DND-41 (cell line): Measurements from ENCODE around the gene PNMA3.

ENCODE experiments used
- ATAC-seq: fragments of 200-7000 bp; cut with Tn5 transposase; 3 replicates; pipeline ENCODE4 v1.9.1; 2021; ENCODE audit warnings: low read depth; ENCODE audit not compliant: insufficient read depth
- DNase-seq: peaks from one replicate; pipeline ENCODE4 v3.0.0-alpha.2; 2020
- H2AFZ ChIP-seq: 2 replicates; pipeline ENCODE4 v1.6.0; 2012; ENCODE audit warnings: low read depth, low read length
- H3K27ac ChIP-seq: 2 replicates; pipeline ENCODE4 v1.5.1; 2012; ENCODE audit warnings: low read length, inconsistent platforms
- H3K27me3 ChIP-seq: fragments of 200-600 bp; sonication (generic); 2 replicates; pipeline ENCODE4 v1.6.0; 2012; ENCODE audit warnings: low read length, mild to moderate bottlenecking, inconsistent platforms; ENCODE audit not compliant: insufficient read depth, poor library complexity
- H3K36me3 ChIP-seq: 2 replicates; pipeline ENCODE4 v1.5.1; 2012; ENCODE audit warnings: low read length, inconsistent platforms; ENCODE audit not compliant: insufficient read depth
- H3K4me1 ChIP-seq: 2 replicates; pipeline ENCODE4 v1.5.1; 2012; ENCODE audit warnings: mild to moderate bottlenecking, low read length; ENCODE audit not compliant: insufficient read depth
- H3K4me2 ChIP-seq: 2 replicates; pipeline ENCODE4 v1.6.0; 2012; ENCODE audit warnings: mild to moderate bottlenecking, moderate library complexity, low read length, inconsistent platforms; ENCODE audit not compliant: insufficient read depth
- H3K4me3 ChIP-seq, 2 experiments: fragments of 200-600 bp in 1 of 2; shearing (Covaris generic) in 1 of 2; 2 replicates each; pipeline ENCODE4 v1.5.1; 2012 to 2016; ENCODE audit warnings: inconsistent platforms in 2 of 2, low read length in 2 of 2, mild to moderate bottlenecking in 2 of 2, low read depth in 1 of 2, moderate library complexity in 1 of 2
- H3K79me2 ChIP-seq: 2 replicates; pipeline ENCODE4 v1.6.0; 2012; ENCODE audit warnings: low read length, inconsistent platforms; ENCODE audit not compliant: insufficient read depth
- H3K9ac ChIP-seq: 2 replicates; pipeline ENCODE4 v1.6.0; 2012; ENCODE audit warnings: low read depth, mild to moderate bottlenecking, inconsistent platforms, low read length, moderate library complexity
- H3K9me3 ChIP-seq: 2 replicates; pipeline ENCODE4 v1.5.1; 2012; ENCODE audit warnings: low read length, moderate library complexity, mild to moderate bottlenecking, inconsistent platforms; ENCODE audit not compliant: insufficient read depth, severe bottlenecking
- H4K20me1 ChIP-seq: 2 replicates; pipeline ENCODE4 v1.6.0; 2012; ENCODE audit warnings: low read length; ENCODE audit not compliant: insufficient read depth
- CTCF ChIP-seq: IDR thresholded peaks from 2 replicates; pipeline ENCODE4 v1.5.1; 2012; ENCODE audit warnings: borderline replicate concordance, low read length, moderate library complexity, mild to moderate bottlenecking; ENCODE audit not compliant: poor library complexity, severe bottlenecking; ENCODE audit errors: extremely low read depth
- EZH2 ChIP-seq: IDR thresholded peaks from 3 replicates; pipeline ENCODE4 v1.6.1; 2012; ENCODE audit warnings: borderline replicate concordance, low read depth, mild to moderate bottlenecking, moderate library complexity, low read length, inconsistent platforms; ENCODE audit not compliant: severe bottlenecking

The PNMA3 gene

GRCh38 chrX:153029162-153029561, 27.1 kb upstream of the PNMA3 start:
- ATAC-seq, result no peak
- Histone ChIP-seq H3K9me3 (no peaks in the 10 kb centered on the region), H3K27me3 (no peaks in the 10 kb centered on the region), H2AFZ (no peak overlapping the region), H3K9ac (no peak overlapping the region), H3K79me2 (no peaks in the 10 kb centered on the region), H3K27ac (no peak overlapping the region), H4K20me1 (no peaks in the 10 kb centered on the region), H3K4me3 (no peak overlapping the region), H3K36me3 (no peaks in the 10 kb centered on the region), H3K4me1 (no peaks in the 10 kb centered on the region), H3K4me2 (no peak overlapping the region)
- no peak for TF ChIP-seq EZH2
- no peak for TF ChIP-seq CTCF
- no peak for DNase-seq

DNA sequence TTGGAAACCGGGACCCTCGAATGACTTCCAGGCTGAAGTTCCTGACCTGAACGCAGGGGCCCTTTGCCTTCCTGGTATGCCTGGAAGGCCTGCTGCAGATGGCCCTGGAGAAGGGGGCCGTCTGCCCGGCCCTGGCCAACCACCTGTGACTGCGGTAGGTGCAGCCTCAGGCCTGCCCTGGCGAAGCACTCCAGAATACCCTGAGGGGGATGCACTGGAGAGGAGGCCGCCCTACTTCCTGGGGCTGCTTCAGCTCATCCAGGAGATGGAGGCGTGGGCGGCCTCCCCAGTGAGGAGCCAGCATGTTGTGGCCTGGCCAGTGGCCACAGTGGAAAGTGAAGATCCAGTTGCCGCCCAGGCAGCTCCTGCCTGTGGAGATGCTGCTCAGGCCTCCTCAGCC, 26.4 kb upstream of the PNMA3 start:
- no peak for DNase-seq
- no peak for ATAC-seq
- Histone ChIP-seq H3K4me2 (no peak overlapping the region), H3K27ac (no peak overlapping the region), H3K79me2 (no peaks in the 10 kb centered on the region), H3K4me3 (no peak overlapping the region), H3K27me3 (no peaks in the 10 kb centered on the region), H4K20me1 (no peaks in the 10 kb centered on the region), H3K9ac (no peak overlapping the region), H3K9me3 (no peaks in the 10 kb centered on the region), H2AFZ (no peak overlapping the region), H3K36me3 (no peaks in the 10 kb centered on the region), H3K4me1 (no peaks in the 10 kb centered on the region)
- TF ChIP-seq CTCF, result no peak
- no peak for TF ChIP-seq EZH2

- H3K27ac ChIP-seq, result no peak overlapping the region
- no peaks in the 10 kb centered on the region for H3K79me2 ChIP-seq
- H3K9ac ChIP-seq, result no peak overlapping the region
- TF ChIP-seq CTCF (no peak), EZH2 (no peak)
- H3K9me3 ChIP-seq, result no peaks in the 10 kb centered on the region
- no peak overlapping the region for H3K4me3 ChIP-seq
- no peaks in the 10 kb centered on the region for H4K20me1 ChIP-seq
- no peak for ATAC-seq
- no peak for DNase-seq
- H3K4me1 ChIP-seq, result no peaks in the 10 kb centered on the region
- no peaks in the 10 kb centered on the region for H3K36me3 ChIP-seq
- H2AFZ ChIP-seq, result no peak overlapping the region
- no peaks in the 10 kb centered on the region for H3K27me3 ChIP-seq
- H3K4me2 ChIP-seq, result no peak overlapping the region
Observed at GRCh38 chrX:153030801-153031200, 25.5 kb upstream of the PNMA3 start.

- Histone ChIP-seq H3K27me3 (no peaks in the 10 kb centered on the region), H3K27ac (no peak overlapping the region), H3K4me1 (no peaks in the 10 kb centered on the region), H3K79me2 (no peaks in the 10 kb centered on the region), H3K9ac (no peak overlapping the region), H3K4me3 (no peak overlapping the region), H4K20me1 (no peaks in the 10 kb centered on the region), H3K4me2 (no peak overlapping the region), H3K36me3 (no peaks in the 10 kb centered on the region), H2AFZ (no peak overlapping the region), H3K9me3 (no peaks in the 10 kb centered on the region)
- DNase-seq, result peak; percentile 5
- ATAC-seq, result no peak
- TF ChIP-seq CTCF, result peak; percentile 61
- no peak for TF ChIP-seq EZH2
Observed at GRCh38 chrX:153032397-153033118, 23.7 kb upstream of the PNMA3 start.
